K562 (cell line): Measurements from ENCODE around the gene POLR1B. TPM values are rescaled to one million over a fixed set of nuclear protein-coding genes. Genes with fewer than 3 reads are reported as not detected.

Source experiments
- ATAC-seq: fragments of 200-7000 bp; cut with Tn5 transposase; 3 replicates; pipeline ENCODE4 v1.9.1; 2020; ENCODE audit warnings: moderate library complexity
- BruUV-seq: library from RNA; stranded (reverse); fragments of 400-500 nt; replicated peaks from 2 replicates; lab custom pipeline; 2021; lab: Mats Ljungman, UMichigan
- CTCF ChIA-PET: fragments of 300-600 bp; formaldehyde crosslinking; extraction: SDS; loops from one replicate; lab custom pipeline; 2021; ENCODE audit warnings: low intra/inter-chr PET ratio; lab: Yijun Ruan, JAX
- POLR2A ChIA-PET: fragments of 300-600, 350-650 bp; sonication (Branson Sonifier 250); formaldehyde crosslinking; extraction: SDS; loops from one replicate; lab custom pipeline; 2021; ENCODE audit warnings: antibody characterized with exemption, inconsistent platforms; lab: Yijun Ruan, JAX
- DNase-seq, 4 experiments: peaks; one replicate each; pipeline versions ENCODE4 v3.0.0 to v3.0.0-alpha.2; 2011 to 2018; ENCODE audit warnings: low spot score in 3 of 4, mixed read lengths in 3 of 4; ENCODE audit errors: extremely low read depth in 1 of 4
- FAIRE-seq: peaks from 2 replicates; lab custom pipeline; 2011; peaks lifted over from hg19 to GRCh38; lab: Jason Lieb, UNC
- H2AFZ ChIP-seq: 2 replicates; pipeline ENCODE4 v1.6.0; 2011; ENCODE audit warnings: low read depth, low read length, control low read depth, inconsistent platforms
- H3K27ac ChIP-seq: fragments of 200-600 bp; 3 replicates; pipeline ENCODE4 v1.8.0; 2011; ENCODE audit warnings: low read depth, mild to moderate bottlenecking, control low read depth, inconsistent platforms, low read length, moderate library complexity, mixed read lengths; ENCODE audit errors: extremely low read depth
- H3K27me3 ChIP-seq, 2 experiments: fragments of 300-600 bp in 1 of 2; 2 replicates in 1 of 2; 3 replicates in 1 of 2; pipeline versions ENCODE4 v1.6.0 to v1.8.0; 2011; ENCODE audit warnings: inconsistent platforms in 2 of 2, low read length in 2 of 2, mild to moderate bottlenecking in 1 of 2, mixed read lengths in 1 of 2, moderate library complexity in 1 of 2; ENCODE audit not compliant: control insufficient read depth in 2 of 2, insufficient read depth in 2 of 2
- H3K36me3 ChIP-seq: fragments of 300-600 bp; 3 replicates; pipeline ENCODE4 v1.8.0; 2011; ENCODE audit warnings: mild to moderate bottlenecking, low read length, inconsistent platforms; ENCODE audit not compliant: control insufficient read depth, insufficient read depth
- H3K4me1 ChIP-seq, 2 experiments: fragments of 200-600 bp in 1 of 2; replicated peaks in 1 of 2; 2 replicates in 1 of 2; 3 replicates in 1 of 2; pipeline versions ENCODE4 v1.5.1 to v1.8.0; 2011; ENCODE audit warnings: inconsistent platforms in 2 of 2, low read length in 2 of 2, mild to moderate bottlenecking in 1 of 2, mixed read lengths in 1 of 2, moderate library complexity in 1 of 2; ENCODE audit not compliant: control insufficient read depth in 2 of 2, insufficient read depth in 2 of 2
- H3K4me2 ChIP-seq: 2 replicates; pipeline ENCODE4 v1.6.1; 2011; ENCODE audit warnings: low read length, control low read depth, inconsistent platforms, mixed read lengths; ENCODE audit not compliant: insufficient read depth
- H3K4me3 ChIP-seq: fragments of 200-600 bp; sonication (generic), shearing (Covaris generic); 2 replicates; pipeline ENCODE4 v1.5.1; 2016; ENCODE audit warnings: control low read depth, inconsistent platforms
- H3K79me2 ChIP-seq: fragments of 200-600 bp; 3 replicates; pipeline ENCODE4 v1.8.0; 2011; ENCODE audit warnings: low read length, inconsistent platforms; ENCODE audit not compliant: control insufficient read depth, insufficient read depth
- H3K9ac ChIP-seq, 2 experiments: 2 replicates each; pipeline versions ENCODE4 v1.6.0 to v1.6.1; 2011; ENCODE audit warnings: low read depth in 2 of 2, low read length in 2 of 2, control low read depth in 1 of 2, inconsistent platforms in 1 of 2, mild to moderate bottlenecking in 1 of 2, mixed read lengths in 1 of 2; ENCODE audit not compliant: insufficient read depth in 1 of 2
- H3K9me1 ChIP-seq: one replicate; pipeline ENCODE4 v1.6.0; 2011; ENCODE audit warnings: inconsistent platforms, mild to moderate bottlenecking, low read length, moderate library complexity; ENCODE audit not compliant: control insufficient read depth, insufficient read depth
- H3K9me3 ChIP-seq: replicated peaks from 2 replicates; pipeline ENCODE4 v1.5.1; 2011; ENCODE audit warnings: low read depth, low read length, inconsistent platforms; ENCODE audit not compliant: control insufficient read depth, insufficient read depth
- H4K20me1 ChIP-seq: replicated peaks from 2 replicates; pipeline ENCODE4 v1.6.1; 2011; ENCODE audit warnings: low read length, inconsistent platforms, mixed read lengths; ENCODE audit not compliant: control insufficient read depth, insufficient read depth
- BRD9 ChIP-seq: fragments of 450-650 bp; IDR thresholded peaks from 2 replicates; pipeline ENCODE4 v1.6.1; 2018; ENCODE audit warnings: low read depth; ENCODE audit not compliant: partially characterized antibody
- FUS ChIP-seq: fragments of 200-400 bp; formaldehyde crosslinking; optimal IDR thresholded peaks from 2 replicates; pipeline ENCODE3; 2017; ENCODE audit warnings: low read depth, low read length
- GABPB1 ChIP-seq: sonication (generic); formaldehyde crosslinking; IDR thresholded peaks from 2 replicates; pipeline ENCODE4 v1.8.0; 2022; ENCODE audit warnings: mild to moderate bottlenecking, missing genetic modification reagents
- HSF4 ChIP-seq: fragments of 250-450 bp; sonication (Bioruptor Pico); IDR thresholded peaks from 2 replicates; pipeline ENCODE4 v2.1.2; 2022; ENCODE audit warnings: mild to moderate bottlenecking, moderate library complexity, borderline replicate concordance
- KAT7 ChIP-seq: sonication (generic); formaldehyde crosslinking; IDR thresholded peaks from 2 replicates; pipeline ENCODE4 v1.8.0; 2022; ENCODE audit warnings: missing genetic modification reagents, mild to moderate bottlenecking, borderline replicate concordance
- KDM1A ChIP-seq, 2 experiments: fragments of 450-650 bp; IDR thresholded peaks; 2 replicates each; pipeline ENCODE4 v1.6.1; 2016; ENCODE audit warnings: mild to moderate bottlenecking in 2 of 2
- L3MBTL2 ChIP-seq: fragments of 450-650 bp; IDR thresholded peaks from 2 replicates; pipeline ENCODE4 v1.6.1; 2016; ENCODE audit warnings: mild to moderate bottlenecking, moderate library complexity
- LEF1 ChIP-seq: fragments of 450-650 bp; IDR thresholded peaks from 2 replicates; pipeline ENCODE4 v1.6.1; 2016; ENCODE audit warnings: mild to moderate bottlenecking
- OTX1 ChIP-seq: fragments of 450-650 bp; formaldehyde crosslinking; IDR thresholded peaks from 2 replicates; pipeline ENCODE4 v1.4.0; 2022; ENCODE audit warnings: mild to moderate bottlenecking
- SLC30A9 ChIP-seq: fragments of 250-450 bp; sonication (Bioruptor Pico); IDR thresholded peaks from 2 replicates; pipeline ENCODE4 v1.8.0; 2022; ENCODE audit warnings: mild to moderate bottlenecking, moderate library complexity
- TAF9B ChIP-seq: fragments of 450-650 bp; IDR thresholded peaks from 2 replicates; pipeline ENCODE4 v1.6.1; 2018; ENCODE audit warnings: mild to moderate bottlenecking; ENCODE audit not compliant: partially characterized antibody
- TFAM ChIP-seq: fragments of 250-450 bp; sonication (Bioruptor Pico); conservative IDR thresholded peaks from 2 replicates; pipeline ENCODE4 v1.5.0; 2021; ENCODE audit warnings: mild to moderate bottlenecking, moderate library complexity
- U2AF1 ChIP-seq: fragments of 200-400 bp; formaldehyde crosslinking; optimal IDR thresholded peaks from 2 replicates; pipeline ENCODE3; 2017; ENCODE audit warnings: mild to moderate bottlenecking, low read depth, low read length, moderate library complexity
- ZFP91 ChIP-seq: sonication (generic); formaldehyde crosslinking; IDR thresholded peaks from 2 replicates; pipeline ENCODE4 v1.8.0; 2022; ENCODE audit warnings: mild to moderate bottlenecking, missing genetic modification reagents
- ZHX1 ChIP-seq: fragments of 150-350 bp; conservative IDR thresholded peaks from 2 replicates; pipeline ENCODE4 v1.6.1; 2014; ENCODE audit warnings: low read length
- ZNF124 ChIP-seq: sonication (generic); formaldehyde crosslinking; IDR thresholded peaks from 2 replicates; pipeline ENCODE4 v1.8.1; 2022; ENCODE audit warnings: missing genetic modification reagents
- ZNF175 ChIP-seq: fragments of 200-800 bp; sonication (Bioruptor generic); IDR thresholded peaks from 2 replicates; pipeline ENCODE4 v1.6.1; 2016; ENCODE audit warnings: low read depth, mild to moderate bottlenecking, missing genetic modification characterization, missing compliant biosample characterization
- ZNF197 ChIP-seq: fragments of 200-800 bp; sonication (Bioruptor generic); IDR thresholded peaks from 2 replicates; pipeline ENCODE4 v1.6.1; 2016; ENCODE audit warnings: low read depth, missing genetic modification characterization, missing compliant biosample characterization
- WGBS: fragments of 100-300 bp; shearing (Covaris generic); methylation state at CpG from one replicate; pipeline ENCODE4 v1.1.6; 2016; ENCODE audit warnings: low coverage, mixed read lengths; ENCODE audit not compliant: insufficient coverage; ENCODE audit errors: missing lambda C conversion rate; 5-methylcytosine and 5-hydroxymethylcytosine counted together
- in situ Hi-C: fragments of 300-500 bp; cut with MboI; formaldehyde crosslinking; loops from 4 replicates; pipeline ENCODE4 v1.15.0; 2018; ENCODE audit warnings: inconsistent platforms, mixed read lengths
- intact Hi-C: fragments of 100-400 bp; cut with micrococcal nuclease; formaldehyde crosslinking; loops from 2 replicates; pipeline ENCODE4 v1.14.2; 2022
- polyA plus RNA-seq, 8 experiments: library from polyadenylated mRNA; depleted of rRNA in 4 of 8; stranded (reverse) in 5 of 8; unstranded in 3 of 8; fragments of >200 nt; fragmentation: Nextera tagmentation in 2 of 8; fragmentation: Illumina TruSeq in 1 of 8; extraction: Ambion mirVana in 2 of 8; extraction: Trizol in 1 of 8; gene quantifications; 2 replicates each; pipeline versions ENCODE4 v1.2.1 to v1.2.3, GENCODE V29; 2011 to 2014; ENCODE audit warnings: inconsistent platforms in 1 of 8, missing spikeins in 1 of 8
- total RNA-seq, 7 experiments: library from RNA; depleted of rRNA in 6 of 7; stranded (reverse); fragments of >200 nt in 6 of 7; fragmentation: Illumina TruSeq in 2 of 7; extraction: Trizol in 2 of 7; gene quantifications; 2 replicates each; pipeline versions ENCODE4 v1.2.1 to v1.2.3, GENCODE V29; 2011 to 2021; ENCODE audit warnings: low replicate concordance in 1 of 7

The POLR1B gene
- total and polyA plus RNA-seq, 9 of the 15 experiments (the other 6 are each of a cell fraction or from before 2014, with no cell fraction given) = 19.8 to 55.1 (median 40.2) TPM

GRCh38 chr2:112584134-112584890 lies 42.0 kb downstream of the POLR1B start, which contains the start of gene CHCHD5:
Gene CHCHD5 (plus strand): TSS chr2:112584609. CDS start chr2:112584648, 39 bp downstream.
- Histone ChIP-seq H3K79me2 (peaks cover 24% of the 10 kb centered on the region), H3K4me1 (peaks cover 16 to 19% of the 10 kb centered on the region in 2 experiments; a peak in 4 of 5 replicates), H4K20me1 (no peaks in the 10 kb centered on the region), H3K4me2 (peak within 1 kb of the TSS; percentile 98), H3K9me3 (no peaks in the 10 kb centered on the region), H3K36me3 (peaks cover 22% of the 10 kb centered on the region; the same call in 2 of the 3 replicates), H3K9me1 (no peaks in the 10 kb centered on the region), H3K9ac (peak within 1 kb of the TSS; percentile 92), H2AFZ (peak within 1 kb of the TSS; percentile 98), H3K27ac (peak within 1 kb of the TSS; percentile 96), H3K27me3 (no peaks in the 10 kb centered on the region), H3K4me3 (peak within 1 kb of the TSS; percentile 65)
- BruUV-seq = no TSS peak
- ATAC-seq = peak; percentile 92
- WGBS = under 1% methylated on average over 48 of the region's 54 CpGs
- ChIA-PET CTCF (interaction anchor here (0.6 to 3.1 kb wide), 7 partner anchors 29 to 535 kb away, joined by 3 to 24 read pairs (median 5); partner anchors contain the start of gene TTL), POLR2A (interaction anchor here (0.5 to 1.6 kb wide), 14 partner anchors 7 to 383 kb away, joined by 3 to 5 read pairs (median 3); partner anchors contain the start of gene SLC20A1)
- in situ Hi-C loops = loop anchor here (10.0 kb wide), 2 partner anchors 460 to 680 kb away; no protein-coding TSS in a partner anchor
- peak; percentile 86 to 97 (median 90) for DNase-seq
- intact Hi-C loops = loop anchor here (1.0 to 5.0 kb wide), 5 partner anchors 42 to 697 kb away; partner anchors contain the start of genes POLR1B and ZC3H6
- peak; percentile 94 for FAIRE-seq
- TF ChIP-seq U2AF1 = no peak
- TF ChIP-seq KAT7 (CRISPR knock-in tag) = 0 out of 2 replicates have a peak, but pooled peaks have one; percentile 9
- TF ChIP-seq BRD9 = no peak
- no peak for TF ChIP-seq OTX1 (CRISPR knock-in tag)
- TF ChIP-seq L3MBTL2 = peak; percentile 88
- peak; percentile 52; the same call in 1 of the 2 replicates for TF ChIP-seq ZFP91 (CRISPR knock-in tag)
- TF ChIP-seq LEF1 = peak; percentile 70; the same call in 1 of the 2 replicates
- peak; percentile 75; the same call in 1 of the 2 replicates for TF ChIP-seq ZNF175
- TF ChIP-seq GABPB1 (CRISPR knock-in tag) = peak; percentile 96
- no peak for TF ChIP-seq ZHX1
- TF ChIP-seq ZNF197 (CRISPR knock-in tag) = no peak
- TF ChIP-seq TFAM (CRISPR knock-in tag) = no peak
- TF ChIP-seq TAF9B = peak; percentile 90
- no peak for TF ChIP-seq SLC30A9
- TF ChIP-seq KDM1A (IDR thresholded peaks at IDR 0.05) = no peak
- TF ChIP-seq FUS = no peak
- no peak for TF ChIP-seq ZNF124 (CRISPR knock-in tag)
- no peak for TF ChIP-seq HSF4 (CRISPR knock-in tag)
